Upper lobe of left lung (tissue), 4 donors: Measurements from ENCODE around the gene MYOM1.

Experiments
- EP300 ChIP-seq, 4 donors: sonication (generic); formaldehyde crosslinking; IDR thresholded peaks; one replicate each; pipeline ENCODE4 v1.5.1; 2017; ENCODE audit warnings: antibody characterized with exemption in 4 of 4, control low read depth in 2 of 4
- POLR2A ChIP-seq, 4 donors: fragments of 450-650 bp; IDR thresholded peaks; one replicate each; pipeline ENCODE4 v1.5.1; 2016 to 2017; ENCODE audit warnings: antibody characterized with exemption in 4 of 4, mild to moderate bottlenecking in 2 of 4
- POLR2AphosphoS5 ChIP-seq, 2 donors: sonication (generic); formaldehyde crosslinking; IDR thresholded peaks; one replicate each; pipeline ENCODE4 v1.5.1; 2017; ENCODE audit warnings: antibody characterized with exemption in 2 of 2
- TF ChIP-seq, protein P1 (sequence below), 6 experiments: fragments of 450-650 bp in 4 of 6; fragments of 200-600 bp in 2 of 6; sonication (generic) in 2 of 6; IDR thresholded peaks; one replicate each; pipeline ENCODE4 v1.5.1; 2016 to 2019; ENCODE audit warnings: antibody characterized with exemption in 6 of 6

DNA sequence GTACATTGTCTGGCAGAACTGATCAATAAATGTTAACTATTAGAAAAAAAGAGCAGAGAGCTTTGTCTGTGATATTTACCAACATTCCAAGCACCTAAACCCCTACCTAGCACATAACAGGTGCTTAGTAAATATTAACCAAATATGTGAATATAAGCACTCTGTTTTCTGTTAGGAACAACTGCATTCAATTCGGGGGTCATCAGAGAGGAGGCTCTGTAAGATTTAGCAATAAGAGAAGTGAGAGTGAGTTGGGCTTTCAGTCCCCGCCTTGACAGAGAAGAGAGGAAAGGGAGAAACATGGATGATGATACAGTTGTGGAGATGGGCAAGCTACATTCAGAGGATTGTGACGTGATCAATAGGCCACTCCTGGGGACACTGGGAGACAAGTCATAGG is 47.7 kb downstream of the MYOM1 start:
- TF ChIP-seq, protein P1, sequence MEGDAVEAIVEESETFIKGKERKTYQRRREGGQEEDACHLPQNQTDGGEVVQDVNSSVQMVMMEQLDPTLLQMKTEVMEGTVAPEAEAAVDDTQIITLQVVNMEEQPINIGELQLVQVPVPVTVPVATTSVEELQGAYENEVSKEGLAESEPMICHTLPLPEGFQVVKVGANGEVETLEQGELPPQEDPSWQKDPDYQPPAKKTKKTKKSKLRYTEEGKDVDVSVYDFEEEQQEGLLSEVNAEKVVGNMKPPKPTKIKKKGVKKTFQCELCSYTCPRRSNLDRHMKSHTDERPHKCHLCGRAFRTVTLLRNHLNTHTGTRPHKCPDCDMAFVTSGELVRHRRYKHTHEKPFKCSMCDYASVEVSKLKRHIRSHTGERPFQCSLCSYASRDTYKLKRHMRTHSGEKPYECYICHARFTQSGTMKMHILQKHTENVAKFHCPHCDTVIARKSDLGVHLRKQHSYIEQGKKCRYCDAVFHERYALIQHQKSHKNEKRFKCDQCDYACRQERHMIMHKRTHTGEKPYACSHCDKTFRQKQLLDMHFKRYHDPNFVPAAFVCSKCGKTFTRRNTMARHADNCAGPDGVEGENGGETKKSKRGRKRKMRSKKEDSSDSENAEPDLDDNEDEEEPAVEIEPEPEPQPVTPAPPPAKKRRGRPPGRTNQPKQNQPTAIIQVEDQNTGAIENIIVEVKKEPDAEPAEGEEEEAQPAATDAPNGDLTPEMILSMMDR (IDR thresholded peaks at IDR 0.05) = no peak
- TF ChIP-seq POLR2A (IDR thresholded peaks at IDR 0.05) (no peak), EP300 (IDR thresholded peaks at IDR 0.05) (no peak), POLR2AphosphoS5 (IDR thresholded peaks at IDR 0.05) (no peak)
